GM20431 (cell line): ENCODE results near the gene ACE.

Experiments
- in situ Hi-C: fragments of 300-500 bp; cut with MseI, MboI; formaldehyde crosslinking; loops from one replicate; pipeline ENCODE4 v1.15.0; 2020; ENCODE audit warnings: low sequenced_read_pairs; ENCODE audit not compliant: unreplicated experiment

Gene ACE

DNA sequence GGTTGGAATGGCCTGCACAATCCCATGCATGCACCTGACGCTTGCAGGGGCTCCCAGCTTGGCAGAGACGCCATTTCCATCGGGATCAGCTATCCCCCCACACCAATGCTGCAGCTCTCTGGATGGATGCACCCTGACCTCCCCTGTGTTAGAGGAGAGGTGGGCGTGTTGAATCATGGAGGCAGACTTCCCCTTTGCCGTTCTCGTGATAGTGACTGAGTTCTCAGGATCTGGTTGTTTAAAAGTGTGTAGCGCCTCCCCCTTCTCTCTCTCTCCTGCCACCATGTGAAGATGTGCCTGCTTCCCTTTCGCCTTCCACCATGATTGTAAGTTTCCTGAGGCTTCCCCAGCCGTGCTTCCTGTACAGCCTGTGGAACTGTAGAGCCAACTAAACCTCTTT lies 28.5 kb downstream of the ACE start:
- in situ Hi-C loops, result no loop called here

DNA sequence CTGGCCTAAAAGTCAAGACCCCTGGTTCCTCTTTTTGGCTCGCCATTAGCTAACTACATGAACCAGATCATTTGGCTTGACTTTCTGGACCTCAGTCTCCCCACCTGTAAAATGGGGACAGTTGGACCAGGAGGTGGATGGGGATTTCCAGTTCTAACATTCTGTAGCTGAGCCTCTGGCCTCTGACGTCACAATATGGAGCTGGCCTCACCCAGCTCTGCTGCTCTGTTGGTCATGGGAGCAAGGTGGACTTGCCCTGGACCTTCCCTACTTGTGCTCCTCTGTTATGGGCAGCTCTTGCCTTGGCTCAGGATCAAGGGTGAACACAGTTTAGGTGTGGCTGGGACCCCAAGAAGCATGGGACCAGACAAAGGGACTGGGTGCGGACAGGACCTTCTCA lies 29.8 kb downstream of the ACE start:
- in situ Hi-C loops, result no loop called here

DNA sequence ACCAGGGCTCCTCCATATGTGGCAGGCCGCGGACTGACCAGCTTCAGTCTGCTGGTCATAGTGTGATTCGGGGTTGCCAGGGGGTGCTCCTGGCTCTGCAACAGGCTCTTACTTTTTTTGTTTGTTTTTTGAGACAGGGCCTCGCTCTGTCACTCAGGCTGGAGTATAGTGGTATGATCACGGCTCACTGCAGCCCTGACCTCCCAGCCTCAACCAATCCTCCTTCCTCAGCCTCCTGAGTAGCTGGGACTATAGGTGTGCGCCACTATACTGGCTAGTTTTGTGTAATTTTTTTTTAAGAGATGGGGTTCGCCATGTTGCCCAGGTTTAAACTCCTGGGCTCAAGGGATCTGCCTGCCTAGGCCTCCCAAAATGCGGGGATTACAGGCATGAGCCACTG lies 34.5 kb downstream of the ACE start:
- in situ Hi-C loops, result no loop called here

DNA sequence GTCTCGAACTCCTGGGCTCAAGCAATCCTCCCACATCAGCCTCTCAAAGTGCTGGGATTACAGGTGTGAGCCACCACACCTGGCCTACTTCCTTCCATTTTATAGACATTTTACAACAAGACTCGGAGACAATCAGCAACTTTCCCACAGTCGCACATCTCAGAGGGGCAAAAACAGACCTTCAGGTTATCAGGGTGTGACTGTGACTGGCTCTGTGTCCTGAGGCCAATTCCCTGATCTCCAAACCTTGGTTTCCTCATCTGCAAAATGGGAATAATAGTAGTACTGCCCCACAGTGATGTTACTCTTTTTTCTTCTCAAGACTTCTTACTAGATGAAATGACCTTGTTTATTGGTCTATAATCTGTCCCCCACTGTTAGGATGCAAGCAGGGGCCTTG lies 35.5 kb downstream of the ACE start:
- in situ Hi-C loops, result no loop called here

DNA sequence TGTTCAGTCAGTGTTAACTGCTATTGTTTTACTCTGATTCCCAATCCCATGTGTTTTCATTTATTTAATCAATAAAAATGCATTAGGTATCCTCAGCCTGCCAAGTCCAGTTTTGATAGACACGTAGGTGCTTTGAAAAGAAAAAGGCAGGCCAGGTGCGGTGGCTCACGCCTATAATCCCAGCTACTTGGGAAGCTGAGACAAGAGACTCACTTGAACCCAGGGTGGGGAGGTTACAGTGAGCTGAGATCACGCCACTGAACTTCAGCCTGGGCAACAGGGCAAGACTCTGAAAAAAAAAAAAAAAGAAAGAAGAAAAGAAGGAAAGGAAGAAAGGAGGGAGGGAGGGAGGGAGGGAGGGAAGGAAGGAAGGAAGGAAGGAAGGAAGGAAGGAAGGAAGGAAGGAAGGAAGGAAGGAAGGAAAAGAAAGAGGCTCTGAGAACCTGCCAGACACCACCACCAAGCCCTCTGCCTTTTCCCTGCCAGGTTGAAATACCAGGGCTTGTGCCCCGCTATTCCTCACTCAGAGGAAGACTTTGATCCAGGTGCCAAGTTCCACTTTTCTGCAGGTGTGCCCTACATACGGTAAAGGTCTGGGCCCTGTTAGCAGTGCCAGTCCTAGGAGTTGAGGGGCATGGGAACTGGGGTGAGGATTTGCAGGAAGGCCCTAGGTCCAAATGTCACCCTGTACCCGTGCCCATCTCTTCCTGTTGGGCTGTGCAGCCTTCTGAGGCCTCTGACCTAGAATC lies 36.2 kb downstream of the ACE start:
- in situ Hi-C loops, result no loop called here

DNA sequence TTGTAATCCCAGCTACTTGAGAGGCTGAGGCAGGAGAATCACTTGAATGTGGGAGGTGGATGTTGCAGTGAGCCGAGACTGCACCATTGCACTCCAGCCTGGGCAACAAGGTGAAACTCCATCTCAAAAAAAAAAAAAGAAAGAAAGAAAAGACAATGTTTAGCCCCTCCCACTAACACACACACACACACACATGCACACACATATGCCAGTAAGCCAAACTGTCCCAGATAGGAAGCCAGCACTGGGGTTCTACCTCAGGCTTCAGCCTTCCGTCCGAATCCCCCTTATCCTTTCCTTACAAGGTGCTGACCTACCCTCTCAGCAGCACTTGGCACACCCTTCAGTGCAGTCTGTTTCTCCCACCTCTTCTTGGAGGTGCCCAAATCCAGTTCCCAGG lies 37.6 kb downstream of the ACE start:
- in situ Hi-C loops, result no loop called here

DNA sequence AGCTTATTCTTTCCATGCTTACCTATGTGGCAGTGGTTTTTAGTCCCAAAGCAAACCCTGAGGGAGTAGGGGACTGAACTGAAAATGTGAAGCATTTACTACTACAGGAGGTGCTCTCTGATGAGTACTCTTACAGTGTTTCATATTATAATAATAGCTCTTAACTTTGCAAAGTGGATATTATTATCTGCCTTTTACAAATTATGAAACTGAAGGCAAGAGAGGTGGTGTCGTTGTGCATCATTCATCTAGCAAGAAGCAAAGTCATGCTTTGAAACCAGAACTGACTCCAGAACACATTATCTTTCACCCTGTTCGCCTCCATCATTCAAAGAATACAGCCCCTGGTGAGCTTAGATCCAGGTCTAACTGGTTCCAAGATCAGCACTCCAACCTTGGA lies 38.1 kb downstream of the ACE start:
- in situ Hi-C loops, result no loop called here

DNA sequence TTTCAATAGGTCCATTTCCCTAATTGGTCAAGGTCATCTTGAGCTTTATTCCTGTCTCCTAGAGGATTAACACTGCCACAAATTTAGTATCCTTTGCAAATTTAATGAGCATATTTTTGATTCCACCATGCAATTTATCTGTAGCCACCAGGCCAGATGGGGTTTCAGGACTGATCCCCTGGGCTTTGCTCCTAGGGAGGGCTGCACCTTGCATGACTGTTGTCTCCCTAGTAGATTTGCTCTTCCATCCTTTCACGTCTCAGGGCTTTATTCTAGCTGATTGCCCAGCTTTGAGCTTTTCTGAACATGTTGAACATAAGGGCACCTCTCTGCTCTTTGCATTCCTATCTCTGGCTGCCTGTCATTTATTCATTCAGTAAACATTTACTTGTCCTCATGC lies 38.6 kb downstream of the ACE start:
- in situ Hi-C loops, result no loop called here

DNA sequence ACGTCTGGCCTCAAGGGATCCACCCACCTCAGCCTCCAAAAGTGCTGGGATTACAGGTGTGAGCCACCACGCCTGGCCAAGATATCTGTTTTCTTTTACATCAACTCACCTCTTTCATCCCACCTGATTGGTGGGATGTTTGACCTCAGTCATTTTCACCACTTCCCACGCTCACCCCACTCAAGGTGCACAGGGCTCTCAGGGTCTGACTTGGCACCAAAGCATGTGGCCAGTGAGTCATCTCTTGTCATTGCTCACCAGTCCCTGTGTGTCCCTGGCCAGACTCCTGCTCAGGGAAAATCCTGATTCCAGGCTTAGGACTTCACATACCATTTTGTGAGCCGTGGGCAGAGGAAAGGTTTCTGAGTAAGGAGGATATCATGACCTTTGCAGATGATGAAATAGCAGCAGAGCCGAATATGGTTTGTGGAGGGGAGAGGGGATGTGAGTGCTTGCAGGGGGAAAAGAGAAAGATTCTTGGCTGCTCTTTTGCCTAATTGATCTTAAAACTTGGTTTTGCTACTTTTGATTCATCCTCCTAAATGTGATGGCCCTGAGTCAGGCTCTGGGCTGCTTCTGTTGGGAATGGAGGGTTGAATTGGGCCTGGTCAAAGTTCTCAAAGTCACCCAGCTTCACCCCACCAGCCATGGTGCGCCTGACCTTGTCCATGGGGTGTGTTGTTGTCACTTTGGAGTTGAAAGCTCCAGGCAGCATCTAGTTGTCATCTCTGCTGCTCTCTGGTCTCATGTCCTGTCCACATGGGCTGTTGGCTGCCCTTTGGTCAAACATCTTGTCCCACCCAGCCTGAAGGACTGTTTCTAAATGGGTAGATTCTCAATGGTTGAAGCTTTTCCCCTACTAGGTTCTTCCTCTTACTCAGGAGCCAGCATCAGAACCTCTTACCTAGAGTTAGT lies 40.3 kb downstream of the ACE start:
- in situ Hi-C loops, result no loop called here

DNA sequence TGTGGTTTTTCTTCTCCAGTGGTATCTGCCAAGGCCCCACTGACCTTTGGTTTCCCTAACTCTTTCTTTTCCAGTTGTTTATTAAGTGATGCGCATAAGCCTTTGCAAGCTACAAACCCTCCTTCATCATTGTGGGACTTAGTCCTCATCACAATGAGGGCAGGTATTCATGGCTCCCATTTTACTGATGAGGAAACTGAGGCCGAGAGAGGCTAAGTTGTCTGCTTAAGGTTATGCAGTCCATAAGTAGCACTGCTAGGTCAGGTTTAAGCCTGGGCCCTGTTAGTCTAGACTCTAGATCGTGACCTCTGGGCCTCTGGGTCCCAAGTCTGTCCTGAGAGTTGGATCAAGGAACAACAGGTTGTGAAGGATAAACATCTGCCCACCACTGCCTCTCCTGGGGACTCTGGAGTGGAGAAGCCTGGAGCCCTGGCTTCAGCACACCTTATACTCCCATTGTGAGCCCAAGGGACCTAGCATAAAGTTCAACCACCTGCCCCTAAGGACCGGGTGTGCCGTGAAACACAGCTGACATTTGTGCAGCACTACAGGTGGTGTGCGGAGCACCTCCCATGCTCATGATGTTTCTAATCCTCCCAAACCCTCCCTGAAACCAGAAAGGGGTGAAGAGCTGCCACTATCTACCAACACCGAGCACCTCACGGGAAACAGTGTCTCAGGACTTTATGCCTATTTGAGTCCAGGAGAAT lies 41.1 kb downstream of the ACE start:
- in situ Hi-C loops, result no loop called here

DNA sequence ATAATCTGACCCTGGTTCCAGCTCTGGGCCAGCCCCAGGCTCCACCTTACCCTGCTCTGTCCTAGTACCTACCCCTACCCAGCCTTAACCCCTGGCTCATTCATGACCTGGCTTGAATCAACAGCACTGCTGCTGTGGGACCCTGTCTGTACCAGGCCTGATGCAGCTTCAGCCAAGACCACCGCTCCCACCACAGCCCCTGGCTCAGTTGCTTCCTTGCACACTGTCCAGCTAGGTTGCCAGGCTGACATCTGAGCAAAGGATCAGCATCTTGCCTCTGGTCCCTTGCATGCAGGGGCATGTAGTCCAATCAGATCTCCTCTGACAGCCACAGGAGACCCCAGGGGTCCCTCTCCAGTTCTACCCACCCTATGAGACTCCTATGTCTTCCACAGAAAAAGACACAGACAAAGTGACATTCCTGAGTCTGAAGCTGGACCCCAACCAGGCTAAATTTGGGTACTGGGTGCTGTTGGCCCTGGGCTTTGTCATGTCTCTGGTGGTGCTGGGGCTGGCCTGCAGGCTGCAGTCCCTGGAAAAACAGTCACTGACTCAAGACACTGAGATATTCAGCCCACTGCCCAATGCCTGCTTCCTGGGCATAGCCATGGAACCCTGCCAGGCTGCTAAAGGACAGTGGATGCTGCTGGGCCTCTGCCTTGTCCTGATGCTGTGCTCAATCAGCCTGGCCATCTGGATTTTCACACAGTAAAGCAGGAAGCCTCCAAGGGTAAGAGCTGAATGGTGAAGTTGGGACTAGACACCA lies 42.4 kb downstream of the ACE start:
- in situ Hi-C loops, result no loop called here

DNA sequence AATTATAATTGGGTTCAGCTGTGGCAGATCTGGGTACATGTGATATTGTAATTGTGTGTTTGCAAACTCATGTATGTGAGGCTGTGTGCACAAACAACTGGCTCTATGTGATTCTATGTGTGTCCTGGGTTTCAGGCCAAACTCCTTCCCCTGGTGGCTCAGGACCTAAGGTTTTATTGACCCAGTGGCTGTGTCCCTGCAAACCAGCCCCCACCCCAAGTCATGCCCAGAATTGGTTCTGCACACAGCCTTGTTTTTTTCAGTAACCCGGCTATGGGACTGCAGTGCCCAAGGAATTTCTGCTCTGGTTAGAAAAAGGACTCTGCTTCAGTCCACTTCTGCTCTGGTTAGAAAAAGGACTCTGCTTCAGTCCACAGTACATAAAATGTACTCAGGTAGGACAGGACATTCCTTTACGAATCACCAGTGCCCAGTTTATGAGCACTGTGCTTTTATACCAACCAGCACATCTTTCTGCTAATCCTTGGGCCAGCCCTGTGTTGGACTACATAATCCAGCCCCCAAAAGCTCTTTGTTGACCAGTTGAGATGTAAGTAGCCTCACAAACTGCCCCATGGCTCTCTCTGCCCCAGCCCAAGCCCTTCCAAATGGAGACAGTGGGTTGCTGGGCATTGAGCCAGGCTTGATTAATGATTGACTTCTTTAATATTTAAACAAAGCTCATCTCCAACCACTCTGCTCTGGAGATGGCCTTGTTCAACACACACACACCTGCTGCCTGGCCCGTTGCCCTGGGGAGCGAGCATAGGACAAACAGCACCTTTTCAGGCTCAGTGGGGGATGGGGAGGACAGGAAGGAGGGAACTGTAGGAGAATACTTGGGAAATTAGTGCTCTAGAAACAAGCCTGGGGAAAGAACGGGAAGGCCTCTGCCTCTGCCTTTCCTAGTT lies 43.4 kb downstream of the ACE start:
- in situ Hi-C loops, result no loop called here

DNA sequence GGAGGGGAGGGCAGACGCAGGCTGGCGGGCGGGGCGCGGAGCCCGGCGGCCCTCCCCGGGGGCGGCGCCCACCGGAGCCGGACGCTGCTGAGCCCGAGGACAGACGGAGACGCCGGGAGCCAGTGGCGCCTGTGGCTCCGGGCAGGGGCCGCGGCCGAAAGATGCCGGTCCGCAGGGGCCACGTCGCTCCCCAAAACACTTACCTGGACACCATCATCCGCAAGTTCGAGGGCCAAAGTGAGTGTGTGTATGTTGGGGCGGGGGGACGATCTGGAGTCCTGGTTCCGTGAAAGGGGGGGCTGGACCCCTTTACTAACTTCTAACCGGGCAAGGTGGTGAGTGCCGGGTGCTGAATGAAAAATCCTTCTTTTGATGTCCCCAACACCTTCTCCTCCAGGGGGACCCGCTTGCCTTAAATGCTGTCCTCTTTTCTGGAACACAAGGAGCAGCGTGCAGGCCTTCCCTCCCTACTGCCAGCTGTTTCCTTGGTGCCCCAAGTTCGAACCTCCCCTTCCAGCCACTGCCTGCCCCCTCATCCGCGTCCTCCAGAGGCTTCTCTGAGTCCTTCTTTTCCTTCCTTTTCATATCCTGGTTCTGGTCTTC lies 46.5 kb downstream of the ACE start, which contains the start of gene KCNH6:
Gene KCNH6 (plus strand): TSS at position 106 of the 603 bp plus-strand sequence. CDS start 56 bp downstream, at position 162.
- in situ Hi-C loops, result no loop called here

DNA sequence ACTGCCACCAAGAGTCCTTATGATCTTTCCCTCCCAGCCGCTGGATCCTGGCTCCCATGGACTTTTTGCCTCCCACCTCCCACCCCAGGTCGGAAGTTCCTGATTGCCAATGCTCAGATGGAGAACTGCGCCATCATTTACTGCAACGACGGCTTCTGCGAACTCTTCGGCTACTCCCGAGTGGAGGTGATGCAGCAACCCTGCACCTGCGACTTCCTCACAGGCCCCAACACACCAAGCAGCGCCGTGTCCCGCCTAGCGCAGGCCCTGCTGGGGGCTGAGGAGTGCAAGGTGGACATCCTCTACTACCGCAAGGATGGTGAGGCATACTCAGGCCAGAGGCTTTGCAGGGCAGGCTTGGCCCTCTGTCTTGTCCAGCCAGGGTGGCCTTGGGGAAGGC lies 47.2 kb downstream of the ACE start:
- in situ Hi-C loops, result no loop called here

DNA sequence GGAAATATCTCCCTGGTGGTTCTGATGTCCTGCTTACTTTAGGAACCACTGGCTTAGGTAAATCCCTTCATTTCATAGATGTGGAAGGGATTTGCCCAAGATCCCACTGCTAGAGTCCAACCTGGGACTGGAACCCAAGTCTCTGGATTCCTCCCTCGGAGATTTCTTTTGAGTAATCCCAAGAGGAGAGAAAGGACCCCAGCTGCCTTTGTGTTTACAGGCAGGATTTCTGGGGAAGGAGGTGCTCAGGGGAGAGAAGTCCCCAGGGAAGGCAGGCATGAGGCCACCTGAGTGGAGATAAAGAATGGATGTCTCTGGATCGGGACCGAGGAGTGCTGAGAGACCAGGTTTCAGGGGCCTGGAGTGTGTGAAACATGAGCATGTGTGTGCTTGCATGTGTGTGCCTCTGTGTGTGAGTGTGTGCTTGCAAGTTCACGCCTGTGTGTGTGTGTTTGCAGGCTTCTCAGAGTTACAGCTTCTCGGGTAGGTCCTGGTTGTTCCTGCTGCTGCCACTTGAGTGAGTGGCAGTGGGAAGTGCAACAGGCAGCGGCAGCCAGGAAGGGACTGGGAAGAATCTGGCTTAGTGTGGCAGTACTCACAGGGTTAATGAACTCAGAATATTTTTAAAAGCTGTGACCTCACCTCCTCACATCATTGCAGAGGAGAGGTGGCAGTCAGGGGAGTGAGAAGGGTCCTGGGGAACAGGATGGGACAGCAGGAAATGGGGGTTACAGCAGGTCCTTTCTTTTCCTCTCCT lies 48.5 kb downstream of the ACE start:
- in situ Hi-C loops, result no loop called here

DNA sequence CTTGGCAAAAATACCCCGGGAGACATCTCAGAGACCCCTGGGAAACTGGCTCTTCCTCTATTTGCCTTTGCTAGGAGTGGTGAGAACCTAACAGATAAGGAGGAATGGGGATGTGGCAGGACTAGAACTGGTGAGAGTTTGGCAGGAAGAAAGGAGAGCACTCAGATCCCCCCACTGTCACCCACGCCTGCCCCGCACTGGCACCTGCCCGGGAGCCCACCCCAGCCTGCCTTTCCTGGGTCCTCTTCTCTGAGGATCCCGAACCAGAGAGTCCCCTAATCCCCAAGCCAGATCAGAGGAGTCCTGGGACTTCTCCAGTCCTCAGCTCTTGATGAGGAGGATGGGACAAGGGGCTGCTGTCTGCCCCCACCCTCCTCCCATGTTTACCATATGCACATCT lies 50.0 kb downstream of the ACE start:
- in situ Hi-C loops, result no loop called here

DNA sequence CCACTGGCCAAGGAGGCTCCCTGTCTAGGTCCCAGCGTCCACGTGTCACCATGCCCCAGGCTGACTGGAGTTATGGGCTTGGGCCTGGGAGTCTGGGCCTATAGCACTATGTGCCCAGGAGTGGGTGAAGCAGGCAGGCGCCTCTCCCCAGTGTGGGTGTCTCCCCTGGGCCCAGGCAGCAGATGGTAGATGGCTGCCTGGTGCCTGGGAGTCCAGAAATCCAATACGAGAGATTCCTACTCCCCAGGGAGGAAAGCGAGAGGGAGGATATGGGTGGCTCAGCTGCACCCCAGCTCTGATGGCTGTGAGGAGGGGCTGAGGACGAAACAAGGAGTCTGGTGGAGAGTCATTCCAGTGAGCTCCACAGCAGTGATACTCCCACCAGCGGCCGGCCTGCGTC lies 51.3 kb downstream of the ACE start:
- in situ Hi-C loops, result no loop called here
